GM12874 (cell line): ENCODE data around the gene ULK1.

Source experiments
- CTCF ChIP-seq: IDR thresholded peaks from 2 replicates; pipeline ENCODE4 v1.5.1; 2011; ENCODE audit warnings: low read depth, mild to moderate bottlenecking, control low read depth, low read length, moderate library complexity; ENCODE audit not compliant: insufficient read depth

Gene ULK1

GRCh38 chr12:131857908-131858850 lies 36.2 kb upstream of the ULK1 start:
- TF ChIP-seq CTCF: no peak

- no peak for TF ChIP-seq CTCF
Observed at GRCh38 chr12:131860472-131861260, 33.8 kb upstream of the ULK1 start.

GRCh38 chr12:131861261-131862083 lies 33.0 kb upstream of the ULK1 start:
- no peak for TF ChIP-seq CTCF

- TF ChIP-seq CTCF: no peak
Observed at GRCh38 chr12:131862084-131862441, 32.4 kb upstream of the ULK1 start.

GRCh38 chr12:131862600-131862993 lies 31.8 kb upstream of the ULK1 start:
- TF ChIP-seq CTCF: no peak

GRCh38 chr12:131862994-131863710 lies 31.3 kb upstream of the ULK1 start:
- TF ChIP-seq CTCF: no peak
